Astrocyte (in vitro differentiated cells and primary cell): ENCODE data around the gene PIP4K2A.

Experiments
- CTCF ChIP-seq: IDR thresholded peaks from 2 replicates; pipeline ENCODE4 v1.5.1; 2011; ENCODE audit warnings: low read depth, mild to moderate bottlenecking, inconsistent platforms, low read length, moderate library complexity; ENCODE audit not compliant: insufficient read depth
- EZH2 ChIP-seq: IDR thresholded peaks from 2 replicates; pipeline ENCODE4 v1.6.1; 2012; ENCODE audit warnings: mild to moderate bottlenecking, low read length, inconsistent platforms; ENCODE audit not compliant: insufficient read depth

GRCh38 chr10:22500656-22501340 lies 213.6 kb downstream of the PIP4K2A start:
- no peak for TF ChIP-seq CTCF
- no peak for TF ChIP-seq EZH2
